HG03280 (cell line): ENCODE data around the gene WFDC12.

ENCODE experiments used
- ATAC-seq: cut with Tn5 transposase; IDR thresholded peaks from one replicate; pipeline ENCODE4 v1.9.1; 2021; ENCODE audit warnings: mild to moderate bottlenecking, moderate library complexity; ENCODE audit not compliant: unreplicated experiment

Gene WFDC12

DNA sequence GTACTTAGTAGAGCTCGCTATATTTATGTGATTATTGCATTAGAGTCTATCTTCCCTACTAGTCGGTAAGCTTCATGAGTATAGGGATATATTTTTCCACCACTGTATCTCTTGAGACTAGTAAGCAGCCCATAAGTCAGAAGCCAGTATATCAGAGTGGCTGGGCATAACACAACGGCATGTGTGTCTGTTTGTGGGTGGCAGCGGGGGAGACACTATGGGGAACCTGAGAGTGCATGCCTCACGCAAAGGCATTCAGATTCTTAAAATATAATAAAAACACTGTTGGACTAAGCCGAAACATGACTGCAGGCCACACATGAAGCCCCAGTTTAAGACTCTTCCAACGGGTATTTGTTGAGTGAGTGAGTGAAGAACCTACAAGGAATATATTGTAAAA, 31.4 kb downstream of the WFDC12 start:
- ATAC-seq: no peak

DNA sequence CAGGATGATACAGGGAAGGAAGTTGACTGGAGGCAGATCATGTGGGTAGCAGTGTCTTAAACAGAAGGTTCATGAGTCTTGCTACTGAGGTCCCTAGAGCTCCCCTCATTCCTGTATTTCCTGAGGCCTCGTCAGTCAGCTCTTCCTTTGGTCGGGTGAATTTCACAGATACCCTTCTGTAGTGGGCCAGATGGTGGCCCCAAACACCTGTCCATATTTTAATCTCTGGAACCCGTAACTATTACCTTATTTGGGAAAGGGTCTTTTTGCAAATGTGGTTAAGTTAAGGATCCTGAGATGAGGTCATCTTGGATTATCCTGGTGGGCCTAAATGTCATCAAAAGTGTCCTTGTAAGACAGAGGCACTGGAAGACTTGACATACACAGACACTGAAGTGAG, 32.9 kb downstream of the WFDC12 start:
- no peak for ATAC-seq

DNA sequence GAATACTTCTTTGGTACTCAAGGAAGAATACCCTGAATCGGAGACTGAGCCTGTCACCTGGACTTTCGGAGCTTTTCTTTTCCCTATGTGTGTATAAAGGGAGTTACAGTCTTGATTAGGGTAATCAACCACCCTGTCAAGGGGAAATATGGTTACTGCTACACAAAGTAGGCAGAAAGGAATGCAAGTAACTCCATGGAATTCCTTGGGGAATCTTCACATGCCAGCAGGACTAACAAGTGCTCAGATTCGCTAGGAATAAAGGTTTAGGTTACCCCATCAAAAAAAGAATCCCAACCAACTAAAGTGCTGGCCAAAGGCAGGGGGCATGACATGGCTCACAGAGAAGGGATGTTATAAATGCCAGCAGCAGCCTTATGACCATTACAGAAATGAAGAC, 33.8 kb downstream of the WFDC12 start:
- ATAC-seq: no peak

DNA sequence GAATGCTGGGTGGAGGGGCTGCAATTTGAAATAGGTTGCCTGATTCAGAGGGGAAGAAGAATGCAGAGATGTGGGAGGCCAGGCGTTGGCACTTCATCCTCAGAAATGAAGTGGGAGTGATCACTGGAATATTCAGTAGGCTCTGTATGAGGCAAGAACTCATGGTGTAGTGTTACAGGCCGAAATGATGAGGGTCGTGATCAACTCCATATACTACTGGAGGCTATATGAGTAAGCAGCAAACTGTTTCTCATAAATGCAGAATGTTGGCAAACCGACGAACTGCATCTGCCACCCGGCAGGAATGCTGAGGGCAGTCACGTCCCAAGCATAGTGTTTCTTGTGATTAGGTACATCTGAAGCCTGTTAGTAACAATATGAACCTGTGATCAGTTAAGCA, 36.0 kb downstream of the WFDC12 start:
- ATAC-seq: no peak

DNA sequence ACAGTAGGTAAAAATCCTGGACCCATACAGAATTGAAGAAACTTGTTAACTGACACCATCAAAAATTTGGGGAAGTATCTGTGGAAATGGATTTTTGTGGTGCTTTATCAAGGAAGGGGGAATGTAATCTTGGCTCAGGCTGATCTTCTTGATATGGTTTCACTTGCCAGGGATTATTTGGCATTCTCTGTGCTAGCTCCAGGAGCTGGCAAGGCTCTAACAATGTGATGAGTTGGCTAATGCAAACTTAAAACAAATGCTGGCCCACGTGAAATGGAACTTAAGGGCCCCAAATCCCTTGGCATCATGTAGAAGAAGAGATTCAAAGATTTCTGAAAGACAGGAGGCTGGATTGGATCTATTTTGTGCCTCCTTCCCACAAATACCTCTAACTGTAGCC, 36.5 kb downstream of the WFDC12 start:
- ATAC-seq: no peak

DNA sequence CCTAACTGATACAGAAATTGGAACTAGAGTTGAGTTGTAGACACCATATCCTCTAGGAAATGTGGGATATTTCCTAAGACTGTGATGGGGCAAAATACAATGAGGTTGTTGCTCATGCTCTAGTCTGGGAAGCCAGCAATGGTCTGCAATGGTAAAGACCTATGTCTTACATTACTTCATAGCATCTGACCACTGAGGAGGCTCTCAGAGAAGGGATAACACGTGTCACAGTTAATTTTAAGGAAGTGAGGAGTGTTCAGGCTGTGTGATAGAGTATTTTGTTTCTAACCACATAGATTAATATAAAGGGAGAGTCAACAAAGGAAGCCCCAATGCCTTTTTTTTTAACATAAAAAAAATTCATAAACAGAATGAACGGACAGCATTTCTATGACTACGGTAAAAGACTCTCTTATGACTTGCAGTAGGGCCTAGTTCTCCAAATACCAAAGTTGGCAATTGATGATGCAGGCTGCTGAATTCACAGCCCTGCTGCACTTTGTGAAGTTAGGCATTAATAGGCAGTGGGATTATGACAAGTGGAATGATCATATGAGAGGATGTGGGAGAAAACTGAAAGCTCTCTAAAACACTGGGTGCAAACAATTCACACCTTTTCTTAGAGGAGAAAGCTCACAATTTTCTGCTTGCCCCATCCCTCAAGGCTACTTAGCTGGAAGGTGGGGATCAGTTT, 37.0 kb downstream of the WFDC12 start:
- no peak for ATAC-seq

DNA sequence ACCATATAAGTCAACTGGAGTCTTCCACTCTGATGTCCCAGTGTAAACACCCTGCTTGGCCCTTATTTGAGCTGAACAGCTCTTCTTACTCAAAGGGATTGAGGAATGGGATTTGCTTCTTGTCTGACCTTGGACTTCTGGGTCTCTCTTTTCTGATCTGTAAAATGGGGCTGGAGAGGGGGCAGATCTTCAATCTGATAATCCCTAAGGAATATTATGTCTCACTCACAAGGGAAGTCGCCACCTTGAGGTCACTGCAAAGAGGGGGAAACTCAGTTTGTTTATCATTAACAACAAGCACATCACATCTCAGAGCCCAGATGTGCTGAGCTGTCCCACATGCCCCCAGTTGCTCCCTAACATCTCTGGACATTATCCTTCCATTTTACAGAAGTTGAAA, 38.4 kb downstream of the WFDC12 start:
- ATAC-seq: no peak

DNA sequence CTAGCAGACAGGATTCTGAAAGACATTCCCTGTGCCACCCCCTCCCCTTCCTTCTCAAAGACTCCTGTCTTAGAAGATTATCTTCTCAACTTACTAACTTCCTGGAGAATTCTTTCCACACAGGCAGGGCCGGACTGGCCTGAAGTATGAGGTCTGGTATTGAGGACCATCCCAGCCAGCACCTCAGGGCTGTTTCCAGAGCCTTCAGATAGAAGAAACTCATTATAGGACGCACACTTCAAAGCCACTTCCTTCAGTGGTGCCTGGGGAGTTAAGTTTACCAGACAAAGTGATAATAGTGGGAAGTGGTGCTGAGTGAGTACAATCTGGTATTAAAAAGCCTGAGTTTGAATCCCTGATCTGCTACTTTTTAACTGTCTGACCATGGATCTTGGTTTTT, 39.0 kb downstream of the WFDC12 start:
- no peak for ATAC-seq

DNA sequence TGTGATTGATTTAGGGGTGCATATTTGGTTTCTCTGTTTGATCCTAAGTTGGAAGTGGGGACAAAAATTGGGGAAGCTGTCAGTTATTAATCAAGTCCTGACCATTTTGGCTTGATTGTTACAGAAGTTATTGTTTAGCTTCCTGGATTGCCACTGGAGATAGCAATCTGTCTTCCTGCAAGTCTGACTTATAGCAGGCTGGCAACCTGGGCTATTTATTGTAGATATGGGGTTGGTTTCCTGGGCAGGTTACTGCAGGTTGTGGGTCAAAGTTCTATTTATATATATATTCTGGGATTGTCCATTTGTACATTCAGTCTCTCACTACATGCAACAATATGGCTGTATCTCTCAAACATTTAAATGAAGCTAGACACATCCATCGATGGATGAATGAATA, 41.1 kb downstream of the WFDC12 start:
- ATAC-seq: no peak

DNA sequence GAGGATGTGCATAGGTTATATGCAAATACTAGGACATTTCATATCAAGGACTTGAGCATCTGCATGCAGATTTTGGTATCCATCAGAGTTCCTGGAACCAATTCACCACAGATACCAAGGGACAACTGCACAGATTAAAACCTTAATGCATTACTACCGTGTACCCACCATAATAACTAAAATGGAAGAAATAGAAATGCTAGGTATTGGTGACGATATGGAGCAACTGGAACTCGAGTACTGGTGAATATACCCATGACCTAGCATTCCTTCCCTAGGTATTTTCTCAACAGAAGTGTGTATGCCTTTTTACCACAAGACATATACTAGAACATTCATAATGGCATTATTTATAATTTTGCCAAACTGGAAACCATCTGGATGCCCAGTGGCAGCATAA, 41.8 kb downstream of the WFDC12 start:
- no peak for ATAC-seq

DNA sequence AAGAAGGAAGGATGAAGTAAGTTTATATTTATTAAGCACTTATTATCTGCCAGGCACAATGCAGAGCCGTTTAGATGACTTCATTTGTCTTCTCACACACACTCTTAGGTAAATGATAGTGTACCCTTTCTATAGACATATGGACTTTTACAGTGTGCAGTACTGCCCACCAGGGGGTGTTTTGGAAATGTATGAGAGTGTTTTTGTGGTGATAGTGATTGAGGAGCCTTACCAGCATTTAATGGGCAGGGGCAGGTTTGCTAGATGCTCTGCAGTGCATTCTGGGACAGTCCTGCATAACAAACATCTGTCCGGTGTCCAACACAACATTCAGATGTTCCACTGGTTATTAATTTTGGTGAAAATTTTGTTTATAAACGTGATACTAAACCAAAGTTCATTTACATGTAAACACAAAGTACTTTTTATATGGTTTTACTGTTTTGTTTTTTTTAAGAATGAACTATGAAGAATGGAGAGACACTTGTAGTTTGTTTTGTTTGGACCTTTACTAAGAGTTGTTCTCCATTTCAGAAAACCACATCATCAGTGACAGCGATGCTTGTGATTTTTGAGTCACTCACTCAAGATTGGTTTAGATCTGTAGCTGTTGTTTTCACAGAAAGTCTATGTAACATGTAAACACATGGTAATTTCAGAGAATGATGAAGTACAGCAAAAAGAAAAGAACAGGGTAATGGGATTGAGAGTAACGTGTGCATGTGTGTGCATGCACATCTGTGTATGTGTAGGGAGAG, 43.2 kb downstream of the WFDC12 start:
- ATAC-seq: no peak

DNA sequence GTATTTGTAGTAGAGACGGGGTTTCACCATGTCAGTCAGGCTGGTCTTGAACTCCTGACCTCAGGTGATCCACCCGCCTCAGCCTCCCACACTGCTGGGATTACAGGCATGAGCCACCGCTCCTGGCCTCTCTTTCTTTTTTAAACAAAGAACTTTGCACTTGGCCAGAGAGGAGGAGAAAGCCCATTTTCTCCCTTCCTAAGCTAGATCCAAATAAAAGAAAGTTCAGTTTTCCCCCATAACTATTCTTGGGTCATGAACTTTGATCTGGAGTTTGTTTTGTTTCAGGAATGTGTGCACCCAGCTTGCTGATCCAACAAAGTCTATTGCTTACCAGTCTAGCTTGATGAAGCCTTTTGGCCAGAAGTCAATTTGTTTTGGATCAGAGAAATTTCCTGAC, 46.7 kb downstream of the WFDC12 start:
- no peak for ATAC-seq
